Stimulated activated CD8-positive, alpha-beta memory T cell treated with anti-CD3 and anti-CD28 coated beads, Interleukin-2, amount 100 ng/mL, for 1 hour (primary cell): ENCODE results near the gene PRKAG1.

Source experiments
- DNase-seq, 2 donors: peaks; one replicate each; pipeline ENCODE4 v3.0.0-alpha.2; 2020; ENCODE audit warnings: low read depth in 2 of 2

The PRKAG1 gene

DNA sequence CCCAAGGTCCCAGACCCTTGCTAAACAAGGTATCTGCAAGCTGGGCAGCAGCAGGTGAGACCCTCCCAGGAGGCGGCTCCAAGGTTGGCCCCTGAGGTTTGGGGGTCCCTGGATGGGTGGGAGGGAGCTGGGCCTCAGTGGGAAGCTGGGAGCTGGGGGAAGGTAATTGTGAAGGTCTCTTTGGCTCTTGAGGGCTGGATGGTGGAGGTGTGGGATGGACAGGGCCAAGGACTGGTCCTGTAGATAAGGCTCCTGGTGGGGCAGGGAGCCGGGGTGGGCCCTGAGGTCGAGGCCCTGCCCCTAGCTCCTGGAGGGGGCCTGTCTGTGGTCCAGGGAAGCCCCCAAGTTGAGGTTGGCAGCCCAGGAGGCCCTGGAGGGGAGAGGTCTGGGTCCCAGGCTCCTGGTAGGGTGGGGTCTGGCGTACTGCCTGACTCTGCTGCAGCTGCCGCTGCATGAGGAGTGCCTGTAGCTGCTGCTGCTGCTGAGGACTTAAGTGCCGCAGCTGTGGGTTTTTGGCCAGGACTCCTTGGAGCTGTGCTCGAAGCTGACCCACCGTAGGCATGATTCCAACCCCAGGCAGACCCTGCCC is 13.1 kb upstream of the PRKAG1 start:
- DNase-seq: no peak

- DNase-seq: no peak
Observed at GRCh38 chr12:49030714-49031572, 12.4 kb upstream of the PRKAG1 start.

GRCh38 chr12:49030119-49030518 is 11.5 kb upstream of the PRKAG1 start:
- DNase-seq: no peak

DNA sequence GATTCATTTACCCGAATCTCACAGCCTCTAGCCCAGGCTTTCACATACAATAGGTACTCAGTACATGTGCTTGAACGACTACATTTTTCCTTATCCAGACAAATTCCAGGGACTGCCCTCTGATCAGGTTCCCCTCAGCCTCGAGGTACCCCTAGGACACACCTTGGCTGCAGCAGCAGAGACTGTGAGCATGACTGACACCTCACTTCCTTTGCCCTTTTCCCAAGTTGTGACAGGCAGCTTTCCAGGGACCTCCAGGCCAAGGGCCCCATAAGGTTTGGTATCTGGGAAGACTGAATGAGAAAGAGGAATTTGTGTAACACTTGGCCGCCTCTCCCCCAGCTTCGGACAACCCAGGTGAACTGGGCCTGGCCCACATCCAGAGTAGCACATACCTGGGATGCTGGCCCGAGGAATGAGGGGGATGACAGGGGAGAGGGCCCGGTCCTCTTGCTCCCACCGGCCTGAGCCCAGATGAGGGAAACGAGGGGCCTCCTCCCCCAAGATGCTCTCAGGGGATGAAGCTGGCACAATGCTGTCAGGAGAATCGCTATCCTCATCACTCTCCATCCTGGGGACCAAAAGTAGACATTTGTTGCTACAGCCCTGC is 10.2 kb upstream of the PRKAG1 start:
- DNase-seq: no peak

GRCh38 chr12:49027846-49028555 is 9.4 kb upstream of the PRKAG1 start:
- no peak for DNase-seq

GRCh38 chr12:49026678-49027480 is 8.3 kb upstream of the PRKAG1 start:
- no peak for DNase-seq

- no peak for DNase-seq
Observed at GRCh38 chr12:49026101-49026500, 7.5 kb upstream of the PRKAG1 start.

- DNase-seq: no peak
Observed at GRCh38 chr12:49025463-49025862, 6.9 kb upstream of the PRKAG1 start.

DNA sequence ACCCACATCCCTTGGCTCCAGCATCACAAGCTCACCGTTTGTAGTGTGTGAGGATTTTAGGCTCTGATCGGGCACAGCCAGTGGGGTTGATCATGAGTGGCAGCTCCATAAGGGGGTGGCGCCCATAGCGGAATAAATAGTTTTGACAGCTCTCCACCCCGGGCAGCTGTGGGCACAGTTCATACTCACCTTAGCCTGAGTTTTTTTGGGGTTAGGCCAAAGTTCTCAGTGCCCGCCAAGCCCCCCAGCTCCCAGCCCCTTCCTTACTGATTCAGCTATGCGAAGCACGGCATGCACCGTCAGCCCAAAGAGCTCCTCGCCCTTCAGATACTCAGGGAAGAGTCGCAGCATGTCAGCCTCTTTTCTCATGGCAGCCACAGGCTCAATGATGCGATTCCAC is 6.0 kb upstream of the PRKAG1 start:
- no peak for DNase-seq

GRCh38 chr12:49023812-49024211 is 5.2 kb upstream of the PRKAG1 start:
- no peak for DNase-seq

- no peak for DNase-seq
Observed at GRCh38 chr12:49022558-49023178, 4.1 kb upstream of the PRKAG1 start.

DNA sequence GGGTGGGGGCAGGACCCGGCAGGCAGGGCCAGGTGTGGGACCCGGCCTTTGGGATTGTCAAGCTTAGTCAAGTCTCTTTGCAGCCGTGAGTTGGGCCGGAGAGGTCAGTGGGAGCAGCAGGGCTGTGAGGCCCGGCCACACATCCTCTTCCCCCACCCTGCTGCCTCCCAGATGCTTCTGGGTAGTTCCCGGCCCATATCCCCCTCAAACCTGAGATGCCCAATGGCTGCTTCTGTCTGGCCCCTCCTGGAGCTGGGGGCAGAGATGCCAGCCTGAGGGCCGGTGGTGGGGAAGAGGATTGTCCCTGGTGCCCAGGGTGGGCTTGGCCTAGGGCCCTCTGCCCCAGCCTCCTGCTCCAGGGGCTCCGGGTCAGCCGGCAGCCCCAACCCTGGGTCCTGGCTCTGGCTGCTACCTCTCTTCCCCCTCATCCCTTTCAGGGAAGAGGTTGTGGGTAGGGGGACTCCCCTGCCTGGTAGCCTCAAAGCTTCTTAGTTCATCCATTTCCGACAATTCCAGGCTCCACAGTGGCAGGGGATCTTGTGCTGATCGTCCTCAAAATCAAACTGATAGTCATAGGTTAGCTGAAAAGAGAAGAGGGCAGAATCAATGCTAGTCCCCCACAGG is 2.8 kb upstream of the PRKAG1 start:
- DNase-seq: no peak

DNA sequence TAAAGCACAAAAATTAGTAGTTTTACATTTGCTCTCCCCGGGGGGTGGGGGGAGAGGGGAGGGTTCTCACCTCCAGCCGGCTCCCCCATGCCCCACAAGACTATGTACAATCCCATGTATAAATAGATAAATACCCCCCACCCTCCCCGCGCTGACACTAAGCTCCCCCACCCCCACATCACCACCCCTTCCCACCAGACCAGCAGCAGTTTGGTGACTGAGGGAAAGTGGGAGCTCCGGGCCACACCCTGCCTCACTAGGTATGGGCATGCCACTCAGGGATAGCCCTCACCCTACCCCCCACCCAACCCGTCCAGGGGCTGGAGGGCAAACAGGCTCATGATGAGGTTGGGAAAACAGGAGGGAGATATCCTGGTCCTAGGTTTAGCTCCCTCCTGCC is 1.9 kb upstream of the PRKAG1 start:
- DNase-seq: no peak

DNA sequence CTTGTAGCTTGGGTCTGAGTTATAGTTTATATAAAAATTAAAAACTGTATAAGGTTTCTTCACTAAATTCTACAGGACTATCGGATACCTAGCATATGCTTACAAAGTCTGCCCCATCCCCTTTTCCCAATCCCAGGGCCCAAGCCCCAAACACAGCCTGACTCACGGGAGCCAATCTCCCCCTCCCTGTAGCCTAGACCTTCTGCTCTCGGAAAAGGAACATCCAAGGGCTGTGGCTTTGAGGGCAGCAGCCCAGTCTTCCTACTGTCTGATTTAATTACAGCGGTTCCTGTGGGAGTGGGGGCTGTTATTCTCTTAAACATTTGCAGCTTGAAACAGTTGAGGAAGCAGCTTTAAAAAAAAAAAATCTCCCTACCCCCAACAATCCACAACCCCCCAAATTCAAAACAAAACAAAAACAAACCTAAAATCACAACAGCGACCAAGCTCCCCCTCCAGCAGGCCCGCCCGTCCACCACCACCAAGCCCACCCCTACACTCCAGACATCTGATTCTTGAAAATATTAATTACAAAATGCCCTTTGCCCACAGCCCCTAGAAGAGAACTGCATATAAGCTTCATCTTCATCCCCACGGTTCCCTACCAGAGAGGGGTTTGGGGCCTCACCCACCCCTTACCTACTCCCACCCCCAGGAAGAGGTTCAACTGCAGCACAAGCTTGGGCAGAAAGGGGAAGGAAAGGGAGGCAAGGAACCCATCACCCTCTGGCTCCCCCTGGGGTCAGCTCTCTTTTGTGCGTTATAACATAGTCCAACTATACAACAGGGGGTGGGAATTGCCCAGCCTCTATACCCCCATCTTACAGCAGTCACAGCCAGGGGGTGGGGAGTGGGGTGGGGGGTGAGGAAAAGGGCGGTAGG is 1.1 kb upstream of the PRKAG1 start:
- no peak for DNase-seq

GRCh38 chr12:49019120-49019430 is 499 bp upstream of the PRKAG1 start:
- no peak for DNase-seq

GRCh38 chr12:49017891-49018260 is 700 bp downstream of the PRKAG1 start:
- no peak for DNase-seq

DNA sequence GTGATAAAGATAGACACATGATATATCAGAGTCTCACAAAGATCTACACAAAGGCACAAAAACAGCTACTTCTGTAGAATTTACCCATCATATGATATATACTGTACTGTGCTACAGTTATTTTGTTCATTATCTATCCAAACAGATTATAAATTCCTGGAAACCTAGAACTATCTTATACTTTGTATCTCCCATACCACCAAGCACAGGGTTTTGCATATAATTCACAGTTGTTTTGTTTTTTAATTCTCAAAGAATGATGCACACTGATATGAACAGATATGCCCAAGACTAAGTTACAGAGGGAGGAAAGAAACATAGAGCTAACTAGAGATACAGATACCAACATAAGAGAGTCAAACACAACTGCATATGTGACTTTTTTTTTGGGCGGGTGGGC is 3.4 kb downstream of the PRKAG1 start:
- no peak for DNase-seq

GRCh38 chr12:49014547-49014946 is 4.0 kb downstream of the PRKAG1 start:
- no peak for DNase-seq

DNA sequence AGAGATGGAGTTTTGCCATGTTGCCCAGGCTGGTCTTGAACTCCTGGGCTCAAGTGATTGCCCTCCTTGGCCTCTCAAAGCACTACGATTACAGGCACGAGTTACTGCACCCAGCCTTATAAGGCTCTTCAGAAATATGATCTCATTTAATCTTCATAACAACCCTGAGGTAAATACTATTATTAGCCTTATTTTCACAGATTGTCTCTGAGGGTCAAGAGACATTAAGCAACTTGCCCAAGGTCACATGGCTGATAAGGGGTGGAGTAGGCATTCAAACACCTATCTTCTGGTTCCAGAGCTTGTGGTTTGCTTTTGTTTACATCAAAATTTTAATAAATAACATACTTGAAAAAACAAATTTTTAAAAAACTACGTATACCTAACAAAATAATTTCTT is 5.1 kb downstream of the PRKAG1 start:
- no peak for DNase-seq

DNA sequence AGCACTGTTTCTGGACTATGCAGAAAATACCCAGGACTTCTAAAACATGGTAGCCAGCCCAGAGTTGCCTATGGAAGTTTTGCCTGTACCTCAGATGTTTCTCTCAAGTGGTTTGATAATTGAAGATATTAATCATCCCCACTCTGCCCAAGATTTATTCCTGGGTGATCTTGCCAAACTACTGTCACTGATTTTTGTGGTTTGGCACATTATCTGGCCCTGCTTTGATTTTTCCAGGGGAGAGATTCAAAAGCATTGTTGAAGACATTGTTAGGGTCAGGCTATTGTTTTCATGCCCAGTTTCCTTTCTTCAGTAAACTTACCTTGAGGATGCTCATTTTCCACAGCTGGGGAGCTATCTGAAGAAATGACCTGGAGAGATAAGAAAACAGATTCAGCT is 5.8 kb downstream of the PRKAG1 start:
- no peak for DNase-seq
